GM18526 (cell line): Measurements from ENCODE around the gene KRTAP10-10.

Experiments
- POLR2A ChIP-seq: IDR thresholded peaks from 3 replicates; pipeline ENCODE4 v1.6.1; 2011; ENCODE audit not compliant: insufficient read length; ENCODE audit errors: extremely low read depth

KRTAP10-10 gene

GRCh38 chr21:44686843-44687561 lies 49.8 kb downstream of the KRTAP10-10 start:
- no peak for TF ChIP-seq POLR2A

- TF ChIP-seq POLR2A: no peak
Measured at GRCh38 chr21:44687671-44688070, 50.5 kb downstream of the KRTAP10-10 start.
